H1 (cell line): Measurements from ENCODE around the gene MPC1. TPM values are rescaled to one million over a fixed set of nuclear protein-coding genes. Genes with fewer than 3 reads are reported as not detected.

ENCODE experiments used
- CTCF ChIA-PET: fragments of 300-600 bp; sonication (Branson Sonifier 250); formaldehyde crosslinking; loops from one replicate; lab custom pipeline; 2021; ENCODE audit not compliant: partially characterized antibody; lab: Charles Lee
- POLR2A ChIA-PET: fragments of 300-600 bp; sonication (Branson Sonifier 250); formaldehyde crosslinking; loops from one replicate; lab custom pipeline; 2021; ENCODE audit warnings: inconsistent platforms; ENCODE audit not compliant: partially characterized antibody; lab: Charles Lee
- DNase-seq, 2 experiments: peaks; one replicate each; pipeline versions ENCODE4 v3.0.0 to v3.0.0-alpha.2; 2010 to 2022; ENCODE audit warnings: low spot score in 2 of 2, low read depth in 1 of 2, mixed read lengths in 1 of 2
- FAIRE-seq: peaks from 2 replicates; lab custom pipeline; 2011; peaks lifted over from hg19 to GRCh38; lab: Jason Lieb, UNC
- H2AFZ ChIP-seq: 2 replicates; pipeline ENCODE4 v1.8.1; 2012; ENCODE audit warnings: low read length, inconsistent platforms
- H2AK5ac ChIP-seq: 2 replicates; pipeline ENCODE4 v1.6.1; 2013; ENCODE audit warnings: low read depth, low read length
- H2BK120ac ChIP-seq: replicated peaks from 2 replicates; pipeline ENCODE3; 2013; ENCODE audit warnings: low read depth, low read length, inconsistent platforms
- H2BK12ac ChIP-seq: 2 replicates; pipeline ENCODE4 v1.6.1; 2013; ENCODE audit warnings: low read depth, low read length
- H2BK15ac ChIP-seq: 2 replicates; pipeline ENCODE4 v1.6.1; 2013; ENCODE audit warnings: low read length
- H2BK20ac ChIP-seq: 2 replicates; pipeline ENCODE4 v1.6.1; 2013; ENCODE audit warnings: low read length
- H2BK5ac ChIP-seq: 2 replicates; pipeline ENCODE4 v1.6.1; 2013; ENCODE audit warnings: low read depth, low read length
- H3K14ac ChIP-seq: 2 replicates; pipeline ENCODE4 v1.6.1; 2013; ENCODE audit warnings: inconsistent platforms; ENCODE audit not compliant: insufficient read length
- H3K18ac ChIP-seq: 2 replicates; pipeline ENCODE4 v1.6.1; 2013; ENCODE audit warnings: low read length; ENCODE audit errors: extremely low read depth
- H3K23ac ChIP-seq: 2 replicates; pipeline ENCODE4 v1.6.1; 2013; ENCODE audit warnings: inconsistent platforms; ENCODE audit not compliant: insufficient read length
- H3K23me2 ChIP-seq: 2 replicates; pipeline ENCODE4 v1.6.1; 2013; ENCODE audit warnings: low read depth, low read length
- H3K27ac ChIP-seq: 2 replicates; pipeline ENCODE4 v1.6.1; 2011; ENCODE audit warnings: low read depth, low read length, inconsistent platforms
- H3K27me3 ChIP-seq, 4 experiments: replicated peaks in 1 of 4; 1 replicate in 1 of 4; 2 replicates in 3 of 4; pipeline versions ENCODE4 v1.6.1 to v1.8.1; 2011 to 2013; ENCODE audit warnings: low read length in 3 of 4, mild to moderate bottlenecking in 3 of 4, inconsistent platforms in 2 of 4, mixed read lengths in 2 of 4, moderate library complexity in 1 of 4; ENCODE audit not compliant: control insufficient read depth in 3 of 4, insufficient read depth in 3 of 4; ENCODE audit errors: extremely low read depth in 1 of 4
- H3K36me3 ChIP-seq, 4 experiments: 2 replicates each; pipeline versions ENCODE4 v1.6.1 to v1.8.1; 2011 to 2013; ENCODE audit warnings: mild to moderate bottlenecking in 4 of 4, low read length in 3 of 4, moderate library complexity in 2 of 4, control low read depth in 1 of 4, inconsistent platforms in 1 of 4; ENCODE audit not compliant: insufficient read depth in 4 of 4, control insufficient read depth in 2 of 4
- H3K4ac ChIP-seq: replicated peaks from 2 replicates; pipeline ENCODE3; 2013; ENCODE audit warnings: low read length, low read depth, mixed read lengths, inconsistent platforms; ENCODE audit not compliant: insufficient read length
- H3K4me1 ChIP-seq, 4 experiments: replicated peaks in 1 of 4; 1 replicate in 1 of 4; 2 replicates in 3 of 4; pipeline versions ENCODE4 v1.6.1 to v1.8.1; 2011 to 2013; ENCODE audit warnings: low read length in 3 of 4, inconsistent platforms in 2 of 4, mixed read lengths in 1 of 4; ENCODE audit not compliant: insufficient read depth in 4 of 4, control insufficient read depth in 3 of 4
- H3K4me2 ChIP-seq, 2 experiments: 2 replicates each; pipeline versions ENCODE4 v1.6.1 to v1.8.1; 2011 to 2013; ENCODE audit warnings: low read depth in 2 of 2, low read length in 2 of 2, control low read depth in 1 of 2, inconsistent platforms in 1 of 2, mild to moderate bottlenecking in 1 of 2; ENCODE audit not compliant: insufficient read depth in 1 of 2
- H3K4me3 ChIP-seq, 4 experiments: fragments of 200-600, 300-600 bp in 1 of 4; sonication (generic), shearing (Covaris generic), sonication (Bioruptor Twin) in 1 of 4; 2 replicates each; pipeline versions ENCODE4 v1.5.1 to v1.8.1; 2011 to 2016; ENCODE audit warnings: low read length in 4 of 4, low read depth in 3 of 4, control low read depth in 2 of 4, inconsistent platforms in 2 of 4, mild to moderate bottlenecking in 2 of 4, mixed read lengths in 1 of 4, moderate library complexity in 1 of 4; ENCODE audit not compliant: insufficient read depth in 2 of 4; ENCODE audit errors: extremely low read depth in 1 of 4
- H3K56ac ChIP-seq: replicated peaks from 2 replicates; pipeline ENCODE3; 2013; ENCODE audit warnings: low read depth, mild to moderate bottlenecking, mixed read lengths, low read length, inconsistent platforms; ENCODE audit not compliant: insufficient read length
- H3K79me1 ChIP-seq: 2 replicates; pipeline ENCODE4 v1.6.1; 2013; ENCODE audit warnings: low read depth, low read length, control low read depth
- H3K79me2 ChIP-seq, 2 experiments: 2 replicates each; pipeline versions ENCODE4 v1.6.1 to v1.8.1; 2012 to 2013; ENCODE audit warnings: low read length in 2 of 2, mild to moderate bottlenecking in 2 of 2, inconsistent platforms in 1 of 2; ENCODE audit not compliant: insufficient read depth in 2 of 2, control insufficient read depth in 1 of 2
- H3K9ac ChIP-seq, 4 experiments: replicated peaks in 1 of 4; 1 replicate in 1 of 4; 2 replicates in 3 of 4; pipeline versions ENCODE4 v1.6.1 to v1.8.1; 2011 to 2013; ENCODE audit warnings: low read depth in 3 of 4, low read length in 3 of 4, control low read depth in 2 of 4, mild to moderate bottlenecking in 2 of 4, moderate library complexity in 2 of 4, inconsistent platforms in 1 of 4; ENCODE audit errors: extremely low read depth in 1 of 4
- H3K9me3 ChIP-seq, 2 experiments: 2 replicates each; pipeline versions ENCODE4 v1.6.1 to v1.8.1; 2012 to 2013; ENCODE audit warnings: mild to moderate bottlenecking in 2 of 2, moderate library complexity in 2 of 2, control low read depth in 1 of 2, inconsistent platforms in 1 of 2, low read depth in 1 of 2, low read length in 1 of 2, mixed read lengths in 1 of 2; ENCODE audit not compliant: insufficient read depth in 2 of 2
- H4K20me1 ChIP-seq, 2 experiments: replicated peaks in 1 of 2; 2 replicates each; pipeline versions ENCODE3 to v1.8.1; 2011 to 2013; ENCODE audit warnings: inconsistent platforms in 2 of 2, low read length in 2 of 2, mild to moderate bottlenecking in 1 of 2; ENCODE audit not compliant: insufficient read depth in 2 of 2, control insufficient read depth in 1 of 2
- H4K5ac ChIP-seq: 2 replicates; pipeline ENCODE4 v1.6.1; 2013; ENCODE audit warnings: low read length, low read depth, mixed read lengths, inconsistent platforms; ENCODE audit not compliant: insufficient read length
- H4K8ac ChIP-seq: 2 replicates; pipeline ENCODE4 v1.8.0; 2013; ENCODE audit warnings: mild to moderate bottlenecking, moderate library complexity, low read length, inconsistent platforms; ENCODE audit not compliant: insufficient read depth; ENCODE audit errors: extremely low read depth
- H4K91ac ChIP-seq: replicated peaks from 2 replicates; pipeline ENCODE3; 2013; ENCODE audit warnings: low read length, mixed read lengths, inconsistent platforms; ENCODE audit not compliant: insufficient read length
- CHD2 ChIP-seq: IDR thresholded peaks from 2 replicates; pipeline ENCODE4 v1.6.1; 2012; ENCODE audit warnings: low read length, improper control_type of control experiment
- CTBP2 ChIP-seq: IDR thresholded peaks from 2 replicates; pipeline ENCODE4 v1.7.0; 2011; ENCODE audit warnings: borderline replicate concordance, mild to moderate bottlenecking, moderate library complexity, mixed read lengths, low read length; ENCODE audit not compliant: insufficient read depth, insufficient read length
- GTF2F1 ChIP-seq: IDR thresholded peaks from 2 replicates; pipeline ENCODE4 v1.6.1; 2012; ENCODE audit warnings: low read depth, low read length, improper control_type of control experiment, borderline replicate concordance
- MAX ChIP-seq: IDR thresholded peaks from 2 replicates; pipeline ENCODE4 v1.6.1; 2012; ENCODE audit warnings: inconsistent platforms
- NRF1 ChIP-seq: IDR thresholded peaks from 2 replicates; pipeline ENCODE4 v1.6.1; 2011; ENCODE audit warnings: mild to moderate bottlenecking, low read depth, low read length, improper control_type of control experiment
- POLR2A ChIP-seq, 2 experiments: IDR thresholded peaks; 1 replicate in 1 of 2; 2 replicates in 1 of 2; pipeline ENCODE4 v1.6.1; 2011; ENCODE audit warnings: low read depth in 2 of 2, low read length in 2 of 2, mild to moderate bottlenecking in 2 of 2; ENCODE audit errors: control extremely low read depth in 1 of 2
- POU5F1 ChIP-seq: IDR thresholded peaks from 2 replicates; pipeline ENCODE4 v1.6.1; 2011; ENCODE audit warnings: low read depth, mild to moderate bottlenecking, low read length, moderate library complexity
- RFX5 ChIP-seq: IDR thresholded peaks from 2 replicates; pipeline ENCODE4 v1.6.1; 2011; ENCODE audit warnings: low read depth, low read length, improper control_type of control experiment, borderline replicate concordance
- SP2 ChIP-seq: IDR thresholded peaks from 2 replicates; pipeline ENCODE4 v1.6.1; 2012; ENCODE audit warnings: mild to moderate bottlenecking, low read length, inconsistent platforms
- SP4 ChIP-seq: IDR thresholded peaks from 2 replicates; pipeline ENCODE4 v1.6.1; 2012; ENCODE audit warnings: low read length, inconsistent platforms
- SUZ12 ChIP-seq: fragments of 200-600 bp; sonication (generic); IDR thresholded peaks from 2 replicates; pipeline ENCODE4 v1.6.1; 2012; ENCODE audit warnings: mild to moderate bottlenecking, inconsistent platforms, low read length, moderate library complexity, mixed read lengths
- ZNF274 ChIP-seq: IDR thresholded peaks from 2 replicates; pipeline ENCODE4 v1.7.0; 2012; ENCODE audit warnings: low read length, borderline replicate concordance; ENCODE audit errors: extremely low read depth
- WGBS, 2 experiments: shearing (Covaris generic) in 1 of 2; methylation state at CpG; one replicate each; pipeline versions ENCODE4 v1.1.6 to v1.1.7; 2013 to 2015; ENCODE audit warnings: low lambda C conversion rate in 2 of 2, mixed read lengths in 2 of 2, inconsistent platforms in 1 of 2, low coverage in 1 of 2, missing lambda C conversion rate in 1 of 2; ENCODE audit not compliant: insufficient replicate concordance in 2 of 2, insufficient coverage in 1 of 2, insufficient read length in 1 of 2; ENCODE audit errors: extremely low coverage in 1 of 2, missing lambda C conversion rate in 1 of 2; 5-methylcytosine and 5-hydroxymethylcytosine counted together
- polyA plus RNA-seq, 7 experiments: library from polyadenylated mRNA; depleted of rRNA in 3 of 7; stranded (reverse) in 5 of 7; unstranded in 2 of 7; fragments of >200 nt in 5 of 7; fragments of 200-250 nt in 2 of 7; gene quantifications; 1 replicate in 5 of 7; 2 replicates in 1 of 7; 4 replicates in 1 of 7; pipeline versions ENCODE4 v1.2.1 to v1.2.3, GENCODE V29; 2011 to 2013; ENCODE audit warnings: missing spikeins in 2 of 7, mixed read lengths in 2 of 7
- total RNA-seq: library from RNA; stranded (reverse); fragmentation: NEBNext Ultra II Directional; extraction: Animal tissue kit (Norgen Biotek cat#: 25700); gene quantifications from 2 replicates; pipeline ENCODE4 v1.2.1, GENCODE V29; 2021

Gene MPC1
- total and polyA plus RNA-seq, 2 of the 8 experiments (the other 6 are each of a cell fraction or from before 2014, with no cell fraction given): 10.2 to 12.6 TPM

- H2BK120ac ChIP-seq: no peak overlapping the region
- no peak for FAIRE-seq
- no peaks in the 10 kb centered on the region; the same call in 1 of the 2 replicates for H3K79me1 ChIP-seq
- no peak overlapping the region for H2BK5ac ChIP-seq
- no peaks in the 10 kb centered on the region for H3K9me3 ChIP-seq
- no peak overlapping the region for H2AK5ac ChIP-seq
- no peak overlapping the region for H3K23ac ChIP-seq
- ChIA-PET POLR2A (interaction anchor here (0.7 to 1.7 kb wide), 7 partner anchors 8 to 1585 kb away, joined by 3 to 6 read pairs (median 3); partner anchors contain the start of gene PRR18), CTCF (interaction anchor here (0.6 to 4.0 kb wide), 11 partner anchors 7 to 144 kb away, joined by 3 to 27 read pairs (median 5); no protein-coding TSS in a partner anchor)
- 0 out of 2 replicates have a peak overlapping the region, but pooled peaks have one; percentile 27 for H2BK12ac ChIP-seq
- H3K18ac ChIP-seq: no peak overlapping the region
- no peak overlapping the region for H4K5ac ChIP-seq
- H2BK15ac ChIP-seq: no peak overlapping the region
- no peak overlapping the region for H3K27ac ChIP-seq
- peak overlapping the region; percentile 51; the same call in 1 of the 2 replicates for H4K8ac ChIP-seq
- H3K23me2 ChIP-seq: no peaks in the 10 kb centered on the region
- H3K79me2 ChIP-seq: no peaks in the 10 kb centered on the region
- H3K27me3 ChIP-seq: no peaks in the 10 kb centered on the region
- no peak overlapping the region for H2BK20ac ChIP-seq
- WGBS, 2 experiments: 91% methylated on average over 19 of the region's 19 CpGs; no CpG with 5 or more reads in 1 of the 2 experiments
- H3K4me2 ChIP-seq: no peak overlapping the region
- 0 out of 7 replicates have a peak, but pooled peaks cover 0 to 2% (median 0%) of the 10 kb centered on the region in 4 experiments for H3K4me1 ChIP-seq
- no peaks in the 10 kb centered on the region for H4K20me1 ChIP-seq
- DNase-seq: no peak
- H3K4ac ChIP-seq: no peak overlapping the region
- no peak overlapping the region for H3K56ac ChIP-seq
- H4K91ac ChIP-seq: no peak overlapping the region
- no peak overlapping the region for H2AFZ ChIP-seq
- H3K4me3 ChIP-seq: no peak overlapping the region
- peaks cover 0 to 14% (median 0%) of the 10 kb centered on the region in 4 experiments; a peak in 2 of 8 replicates for H3K36me3 ChIP-seq
- H3K14ac ChIP-seq: no peak overlapping the region
- H3K9ac ChIP-seq: no peak overlapping the region
- no peak for TF ChIP-seq CTBP2
- TF ChIP-seq SP4: no peak
- TF ChIP-seq CHD2: no peak
- no peak for TF ChIP-seq SP2
- TF ChIP-seq SUZ12: no peak
- no peak for TF ChIP-seq POU5F1
- TF ChIP-seq NRF1: no peak
- TF ChIP-seq MAX: no peak
- TF ChIP-seq POLR2A (IDR thresholded peaks at IDR 0.05; ENCODE audit: control extremely low read depth in 1 of 2, low read depth in 2 of 2, low read length in 2 of 2): no peak
- no peak for TF ChIP-seq RFX5
- no peak for TF ChIP-seq ZNF274
- no peak for TF ChIP-seq GTF2F1
These were observed 65.2 kb downstream of the MPC1 start for GRCh38 chr6:166317261-166318212.
